Activated CD4-positive, alpha-beta memory T cell treated with anti-CD3 and anti-CD28 coated beads for 36 hours (primary cell): ENCODE results near the gene NPBWR2. TPM values are rescaled to one million over a fixed set of nuclear protein-coding genes. Genes with fewer than 3 reads are reported as not detected.
A peak's percentile ranks its signal among the peaks of the same experiment; 100 is the strongest.

ENCODE experiments used
- CTCF ChIA-PET: fragments of 350-600 bp; sonication (Branson Sonifier 250); formaldehyde crosslinking; loops from one replicate; lab custom pipeline; 2021; ENCODE audit warnings: antibody characterized with exemption, inconsistent platforms; lab: Charles Lee
- POLR2A ChIA-PET: fragments of 350-600 bp; sonication (Branson Sonifier 250); formaldehyde crosslinking; loops from one replicate; lab custom pipeline; 2021; ENCODE audit warnings: antibody characterized with exemption; lab: Charles Lee
- DNase-seq: peaks from one replicate; pipeline ENCODE4 v3.0.0-alpha.2; 2020
- H3K27ac Mint-ChIP-seq: one replicate; pipeline ENCODE4 v1.8.0; 2021; ENCODE audit warnings: mixed read lengths
- H3K27me3 Mint-ChIP-seq: one replicate; pipeline ENCODE4 v1.8.0; 2021; ENCODE audit warnings: mixed read lengths
- H3K36me3 Mint-ChIP-seq: one replicate; pipeline ENCODE4 v1.8.0; 2021; ENCODE audit warnings: mixed read lengths
- H3K4me1 Mint-ChIP-seq: one replicate; pipeline ENCODE4 v1.8.0; 2021; ENCODE audit warnings: low read depth, mixed read lengths
- H3K4me3 Mint-ChIP-seq: one replicate; pipeline ENCODE4 v1.8.0; 2021; ENCODE audit warnings: mild to moderate bottlenecking, mixed read lengths
- H3K9me3 Mint-ChIP-seq: one replicate; pipeline ENCODE4 v1.8.0; 2021; ENCODE audit warnings: mixed read lengths
- intact Hi-C: fragments of 100-400 bp; cut with micrococcal nuclease; formaldehyde crosslinking; loops from one replicate; pipeline ENCODE4 v1.15.1; 2023
- total RNA-seq, 2 experiments: library from RNA; stranded (reverse); gene quantifications; one replicate each; pipeline ENCODE4 v1.2.3, GENCODE V29; 2021

NPBWR2 gene
- total RNA-seq, 2 experiments from 2014 or later, result not detected

GRCh38 chr20:64113444-64113775 is 6.0 kb upstream of the NPBWR2 start:
- Mint-ChIP-seq H3K36me3 (no peaks in the 10 kb centered on the region), H3K4me1 (no peaks in the 10 kb centered on the region), H3K27me3 (no peaks in the 10 kb centered on the region), H3K4me3 (no peak overlapping the region), H3K27ac (no peak overlapping the region), H3K9me3 (no peaks in the 10 kb centered on the region)
- intact Hi-C loops, result no loop called here
- CTCF ChIA-PET, result interaction anchor here (2.8 kb wide), 1 partner anchor 8 kb away, joined by 8 read pairs; no protein-coding TSS in a partner anchor
- DNase-seq, result no peak
- POLR2A ChIA-PET, result no interaction called here

- POLR2A ChIA-PET, result no interaction called here
Observed at GRCh38 chr20:64112691-64113443, 5.5 kb upstream of the NPBWR2 start.

GRCh38 chr20:64111841-64112641 is 4.7 kb upstream of the NPBWR2 start:
- Mint-ChIP-seq H3K9me3 (no peaks in the 10 kb centered on the region), H3K27ac (no peak overlapping the region), H3K4me1 (no peaks in the 10 kb centered on the region), H3K4me3 (no peak overlapping the region), H3K27me3 (no peaks in the 10 kb centered on the region), H3K36me3 (no peaks in the 10 kb centered on the region)
- ChIA-PET POLR2A (no interaction called here), CTCF (interaction anchor here (0.8 to 2.8 kb wide), 2 partner anchors 9 to 28 kb away, joined by 4 to 8 read pairs; partner anchors contain the start of gene LKAAEAR1)
- intact Hi-C loops, result no loop called here
- no peak for DNase-seq

More at GRCh38 chr20:64112691-64113443, 5.5 kb upstream of the NPBWR2 start:
- no peak overlapping the region for H3K4me3 Mint-ChIP-seq
- H3K27ac Mint-ChIP-seq, result no peak overlapping the region
- intact Hi-C loops, result no loop called here
- H3K36me3 Mint-ChIP-seq, result no peaks in the 10 kb centered on the region
- no peak for DNase-seq
- H3K27me3 Mint-ChIP-seq, result no peaks in the 10 kb centered on the region
- no peaks in the 10 kb centered on the region for H3K9me3 Mint-ChIP-seq
- CTCF ChIA-PET, result interaction anchor here (0.8 to 2.8 kb wide), 2 partner anchors 8 to 29 kb away, joined by 4 to 8 read pairs; partner anchors contain the start of gene LKAAEAR1
- no peaks in the 10 kb centered on the region for H3K4me1 Mint-ChIP-seq

GRCh38 chr20:64110411-64111068 is 3.2 kb upstream of the NPBWR2 start:
- H3K9me3 Mint-ChIP-seq, result no peaks in the 10 kb centered on the region
- H3K27ac Mint-ChIP-seq, result no peak overlapping the region
- intact Hi-C loops, result no loop called here
- POLR2A ChIA-PET, result no interaction called here
- H3K27me3 Mint-ChIP-seq, result no peaks in the 10 kb centered on the region
- H3K4me3 Mint-ChIP-seq, result no peak overlapping the region
- DNase-seq, result peak; percentile 7
- H3K4me1 Mint-ChIP-seq, result no peaks in the 10 kb centered on the region
- CTCF ChIA-PET, result interaction anchor here (2.8 kb wide), 1 partner anchor 10 kb away, joined by 8 read pairs; no protein-coding TSS in a partner anchor
- H3K36me3 Mint-ChIP-seq, result no peaks in the 10 kb centered on the region

GRCh38 chr20:64109831-64110391 is 2.5 kb upstream of the NPBWR2 start:
- no peak overlapping the region for H3K27ac Mint-ChIP-seq
- POLR2A ChIA-PET, result no interaction called here
- no peaks in the 10 kb centered on the region for H3K27me3 Mint-ChIP-seq

GRCh38 chr20:64108731-64109681 is 1.6 kb upstream of the NPBWR2 start:
- Mint-ChIP-seq H3K27me3 (peaks cover 1% of the 10 kb centered on the region), H3K36me3 (no peaks in the 10 kb centered on the region), H3K27ac (no peak overlapping the region), H3K9me3 (no peaks in the 10 kb centered on the region), H3K4me3 (no peak overlapping the region), H3K4me1 (no peaks in the 10 kb centered on the region)
- ChIA-PET CTCF (interaction anchor here (0.8 kb wide), 1 partner anchor 11 kb away, joined by 3 read pairs; no protein-coding TSS in a partner anchor), POLR2A (no interaction called here)
- intact Hi-C loops, result no loop called here
- DNase-seq, result no peak

More at GRCh38 chr20:64109831-64110391, 2.5 kb upstream of the NPBWR2 start:
- intact Hi-C loops, result no loop called here
- Mint-ChIP-seq H3K4me1 (no peaks in the 10 kb centered on the region), H3K36me3 (no peaks in the 10 kb centered on the region), H3K9me3 (no peaks in the 10 kb centered on the region), H3K4me3 (no peak overlapping the region)
- CTCF ChIA-PET, result no interaction called here
- peak; percentile 3 for DNase-seq

GRCh38 chr20:64107736-64108457 is 532 bp upstream of the NPBWR2 start:
- ChIA-PET POLR2A (no interaction called here), CTCF (interaction anchor here (1.1 kb wide), 1 partner anchor 24 kb away, joined by 3 read pairs; the partner anchor contains the start of gene LKAAEAR1)
- Mint-ChIP-seq H3K9me3 (no peaks in the 10 kb centered on the region), H3K27ac (no peak overlapping the region), H3K36me3 (no peaks in the 10 kb centered on the region), H3K27me3 (peaks cover 9% of the 10 kb centered on the region), H3K4me3 (no peak overlapping the region), H3K4me1 (no peaks in the 10 kb centered on the region)
- intact Hi-C loops, result no loop called here
- DNase-seq, result peak; percentile 6

GRCh38 chr20:64106435-64106961 is 867 bp downstream of the NPBWR2 start:
- Mint-ChIP-seq H3K36me3 (no peaks in the 10 kb centered on the region), H3K27ac (no peak overlapping the region), H3K4me3 (no peak overlapping the region), H3K27me3 (peaks cover 13% of the 10 kb centered on the region), H3K9me3 (no peaks in the 10 kb centered on the region), H3K4me1 (peaks cover under 1% of the 10 kb centered on the region)
- ChIA-PET POLR2A (no interaction called here), CTCF (interaction anchor here (1.1 kb wide), 1 partner anchor 23 kb away, joined by 3 read pairs; the partner anchor contains the start of gene LKAAEAR1)
- intact Hi-C loops, result no loop called here
- DNase-seq, result peak; percentile 5

- peaks cover 4% of the 10 kb centered on the region for H3K4me1 Mint-ChIP-seq
- H3K27ac Mint-ChIP-seq, result no peak overlapping the region
- DNase-seq, result peak; percentile 4
- intact Hi-C loops, result no loop called here
- CTCF ChIA-PET, result no interaction called here
- no peaks in the 10 kb centered on the region for H3K36me3 Mint-ChIP-seq
- no peak overlapping the region for H3K4me3 Mint-ChIP-seq
- H3K27me3 Mint-ChIP-seq, result peaks cover 19% of the 10 kb centered on the region
- H3K9me3 Mint-ChIP-seq, result no peaks in the 10 kb centered on the region
- POLR2A ChIA-PET, result no interaction called here
Observed at GRCh38 chr20:64105846-64106434, 1.4 kb downstream of the NPBWR2 start.
